AG10803 (cell line): ENCODE data around the gene OR9I1.

Source experiments
- DNase-seq: peaks from one replicate; pipeline ENCODE4 v3.0.0; 2010; ENCODE audit warnings: low read depth
- H3K4me3 ChIP-seq: 2 replicates; pipeline ENCODE4 v1.5.1; 2011; ENCODE audit warnings: mild to moderate bottlenecking, low read length, control low read depth
- CTCF ChIP-seq: conservative IDR thresholded peaks from 2 replicates; pipeline ENCODE4 v1.5.1; 2011; ENCODE audit warnings: mild to moderate bottlenecking, low read length, control low read depth, inconsistent platforms

OR9I1 gene

GRCh38 chr11:58134151-58134550 is 8.8 kb upstream of the OR9I1 start:
- DNase-seq = no peak
- no peak for TF ChIP-seq CTCF
- no peak overlapping the region for H3K4me3 ChIP-seq

DNA sequence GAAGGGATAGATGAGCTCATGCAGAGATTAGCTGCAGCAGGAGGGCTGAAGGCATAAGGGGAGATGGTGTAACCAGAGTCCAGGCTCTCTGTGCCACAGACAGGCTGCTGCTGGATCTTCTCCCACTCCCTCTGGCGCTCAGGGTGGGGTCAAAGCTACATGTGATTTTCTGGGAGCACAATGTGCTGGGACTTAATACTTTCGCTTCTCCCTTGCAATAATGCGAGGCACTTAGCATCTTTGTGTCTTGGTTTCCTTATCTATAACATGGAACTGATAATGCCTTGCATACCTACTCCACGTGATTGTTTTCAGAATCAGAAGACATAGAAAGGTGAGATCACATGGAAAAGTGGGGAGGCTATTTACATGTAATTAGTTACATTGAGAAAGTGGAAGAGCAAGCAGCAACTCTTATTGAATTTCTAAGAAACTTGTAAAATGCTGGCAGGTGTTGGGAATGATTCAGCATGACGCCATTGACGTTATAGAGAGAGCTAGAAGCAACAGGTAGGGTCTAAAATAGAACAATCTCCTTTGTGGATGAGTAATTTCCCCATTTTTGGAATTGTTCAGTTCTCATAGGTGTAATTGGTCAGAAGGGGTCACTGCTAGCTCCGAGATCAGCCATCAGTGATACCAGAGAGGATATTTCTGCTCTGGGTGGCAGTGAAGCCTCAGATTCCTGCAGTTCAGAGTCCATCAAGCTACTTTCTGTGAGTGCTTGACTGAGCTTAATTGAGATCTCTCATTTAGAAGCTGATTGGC is 8.2 kb upstream of the OR9I1 start:
- DNase-seq = no peak
- TF ChIP-seq CTCF = no peak

DNA sequence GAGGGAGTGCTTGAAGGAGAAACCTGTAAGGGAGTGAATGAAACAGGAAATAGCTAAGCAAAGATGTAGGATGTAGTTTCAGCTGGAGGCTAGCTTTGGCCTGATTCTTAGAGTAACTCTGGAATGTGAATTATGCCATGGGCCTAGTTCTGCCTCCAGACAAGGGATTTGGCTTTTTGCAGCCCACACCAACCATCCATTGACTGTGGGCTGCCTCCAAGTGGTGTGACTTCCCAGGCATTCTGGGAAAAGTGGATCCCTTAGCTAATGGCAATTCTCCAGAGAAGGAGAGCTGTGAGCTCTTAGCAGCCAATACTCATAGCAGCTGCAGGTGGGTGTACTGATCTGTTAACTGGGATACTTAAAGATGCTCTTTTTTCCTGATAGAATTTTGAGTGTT is 2.0 kb upstream of the OR9I1 start:
- no peak overlapping the region for H3K4me3 ChIP-seq
- no peak for DNase-seq
- TF ChIP-seq CTCF = no peak

More for the DNA sequence above, 8.2 kb upstream of the OR9I1 start:
- H3K4me3 ChIP-seq = no peak overlapping the region

- H3K4me3 ChIP-seq = no peak overlapping the region
- no peak for DNase-seq
- TF ChIP-seq CTCF = no peak
Measured at GRCh38 chr11:58121096-58121495, 4.2 kb downstream of the OR9I1 start.

GRCh38 chr11:58097437-58097836 is 27.9 kb downstream of the OR9I1 start:
- TF ChIP-seq CTCF = no peak
- no peak for DNase-seq
- H3K4me3 ChIP-seq = no peak overlapping the region

DNA sequence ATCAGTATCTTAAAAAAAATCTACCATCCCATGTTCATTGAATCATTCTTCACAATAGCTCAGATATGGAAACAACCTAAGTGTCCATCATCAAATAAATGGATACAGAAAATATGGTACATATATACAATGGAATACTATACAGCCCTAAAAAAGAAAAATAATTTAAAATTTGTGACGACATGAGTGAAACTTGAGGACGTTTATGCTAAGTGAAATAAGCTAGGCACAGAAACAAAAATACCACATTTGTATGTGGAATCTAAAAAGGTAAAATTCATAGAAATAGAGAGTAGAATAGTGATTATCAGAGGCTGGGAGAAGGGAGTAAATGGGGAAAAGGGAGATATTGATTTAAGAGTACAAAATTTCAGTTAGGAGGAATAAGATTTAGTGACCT is 38.8 kb downstream of the OR9I1 start:
- H3K4me3 ChIP-seq = no peak overlapping the region
- no peak for TF ChIP-seq CTCF
- no peak for DNase-seq

DNA sequence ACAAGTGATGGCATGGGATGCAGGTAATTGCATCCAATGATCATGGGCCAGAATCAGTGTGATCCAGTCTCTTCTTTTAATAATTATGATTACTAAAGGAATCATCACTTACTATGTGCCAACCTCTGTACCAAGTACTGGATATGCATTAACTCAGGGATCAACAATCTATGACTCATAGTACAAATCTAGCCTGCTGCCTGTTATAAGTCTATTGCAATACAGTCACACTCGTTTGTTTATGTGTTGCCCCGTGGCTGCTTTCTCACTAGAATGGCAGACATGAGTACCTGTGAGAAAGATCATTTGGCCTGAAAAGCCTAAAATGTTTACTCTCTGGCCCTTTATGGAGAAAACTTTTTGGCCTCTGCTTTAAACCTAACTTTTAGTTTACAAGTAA is 49.5 kb downstream of the OR9I1 start:
- TF ChIP-seq CTCF = no peak
- H3K4me3 ChIP-seq = no peak overlapping the region
- peak; percentile 37 for DNase-seq
